ENCODE measurements around the gene PRPS1L1. TPM values are rescaled to one million over a fixed set of nuclear protein-coding genes. Genes with fewer than 3 reads are reported as not detected.
A peak's percentile ranks its signal among the peaks of the same experiment; 100 is the strongest.

Gene PRPS1L1
- total RNA-seq, 1 experiment from 2014 or later = not detected

DNA sequence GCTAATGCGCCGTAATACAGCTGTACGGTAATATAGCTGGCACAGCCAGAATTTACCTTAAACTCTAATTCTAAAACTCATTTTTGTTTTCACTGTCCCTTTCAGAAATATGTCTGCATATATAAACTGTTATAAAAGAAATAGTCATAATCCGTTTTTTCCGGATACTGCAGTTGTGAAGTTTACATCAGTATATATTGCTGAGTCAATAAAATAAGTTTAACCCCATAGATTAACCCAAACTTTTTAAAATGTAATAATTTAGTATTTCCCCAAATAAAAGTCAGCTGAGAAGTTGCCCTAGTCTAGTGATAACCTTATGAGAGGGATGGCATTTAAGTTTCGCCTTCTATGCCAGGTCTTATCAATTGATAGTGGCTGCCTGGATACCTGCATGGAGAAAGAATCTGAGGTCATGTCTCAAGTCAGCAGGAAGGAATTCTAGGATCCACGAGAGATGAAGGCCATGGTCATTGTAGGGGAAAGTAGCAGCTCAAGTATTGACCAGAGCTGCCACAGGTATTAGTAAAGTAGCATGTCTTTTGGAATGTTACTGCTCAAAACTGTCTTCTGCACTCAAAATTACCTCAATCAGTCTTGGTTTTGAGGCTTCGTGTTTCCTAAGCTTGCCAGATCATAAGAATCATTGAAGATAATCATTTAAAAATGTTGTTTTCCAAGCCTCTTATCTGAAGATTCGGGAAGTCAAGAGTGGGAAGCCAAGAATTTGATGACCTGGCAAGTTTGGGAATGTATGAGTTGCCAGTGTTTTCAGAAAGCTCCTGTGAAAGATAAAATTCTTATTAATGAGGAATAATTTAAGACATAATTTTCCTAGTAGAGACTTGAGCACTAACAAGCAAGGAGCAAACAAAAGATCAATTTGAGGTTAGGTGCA, 10.8 kb downstream of the PRPS1L1 start:
- Mint-ChIP-seq H3K4me3 (ENCODE audit: low read depth, unreplicated experiment) (no peak overlapping the region), H3K36me3 (ENCODE audit: insufficient read depth, unreplicated experiment) (peaks cover 13% of the 10 kb centered on the region), H3K27ac (ENCODE audit: unreplicated experiment) (peak overlapping the region; percentile 23), H3K9me3 (ENCODE audit: low read depth, unreplicated experiment) (peaks cover 13% of the 10 kb centered on the region), H3K4me1 (ENCODE audit: low read depth, unreplicated experiment) (peaks cover 65% of the 10 kb centered on the region), H3K27me3 (ENCODE audit: unreplicated experiment) (no peaks in the 10 kb centered on the region)
- intact Hi-C loops (cut with micrococcal nuclease; ENCODE audit: unreplicated experiment) = no loop called here
- no TSS peak for BruUV-seq (replicated peaks)
- DNase-seq = no peak
- CTCF ChIA-PET = interaction anchor here (0.6 kb wide), 1 partner anchor 1069 kb away, joined by 4 read pairs; no protein-coding TSS in a partner anchor
- TF ChIP-seq, protein P1, sequence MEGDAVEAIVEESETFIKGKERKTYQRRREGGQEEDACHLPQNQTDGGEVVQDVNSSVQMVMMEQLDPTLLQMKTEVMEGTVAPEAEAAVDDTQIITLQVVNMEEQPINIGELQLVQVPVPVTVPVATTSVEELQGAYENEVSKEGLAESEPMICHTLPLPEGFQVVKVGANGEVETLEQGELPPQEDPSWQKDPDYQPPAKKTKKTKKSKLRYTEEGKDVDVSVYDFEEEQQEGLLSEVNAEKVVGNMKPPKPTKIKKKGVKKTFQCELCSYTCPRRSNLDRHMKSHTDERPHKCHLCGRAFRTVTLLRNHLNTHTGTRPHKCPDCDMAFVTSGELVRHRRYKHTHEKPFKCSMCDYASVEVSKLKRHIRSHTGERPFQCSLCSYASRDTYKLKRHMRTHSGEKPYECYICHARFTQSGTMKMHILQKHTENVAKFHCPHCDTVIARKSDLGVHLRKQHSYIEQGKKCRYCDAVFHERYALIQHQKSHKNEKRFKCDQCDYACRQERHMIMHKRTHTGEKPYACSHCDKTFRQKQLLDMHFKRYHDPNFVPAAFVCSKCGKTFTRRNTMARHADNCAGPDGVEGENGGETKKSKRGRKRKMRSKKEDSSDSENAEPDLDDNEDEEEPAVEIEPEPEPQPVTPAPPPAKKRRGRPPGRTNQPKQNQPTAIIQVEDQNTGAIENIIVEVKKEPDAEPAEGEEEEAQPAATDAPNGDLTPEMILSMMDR (IDR thresholded peaks at IDR 0.05; ENCODE audit: unreplicated experiment) = no peak

DNA sequence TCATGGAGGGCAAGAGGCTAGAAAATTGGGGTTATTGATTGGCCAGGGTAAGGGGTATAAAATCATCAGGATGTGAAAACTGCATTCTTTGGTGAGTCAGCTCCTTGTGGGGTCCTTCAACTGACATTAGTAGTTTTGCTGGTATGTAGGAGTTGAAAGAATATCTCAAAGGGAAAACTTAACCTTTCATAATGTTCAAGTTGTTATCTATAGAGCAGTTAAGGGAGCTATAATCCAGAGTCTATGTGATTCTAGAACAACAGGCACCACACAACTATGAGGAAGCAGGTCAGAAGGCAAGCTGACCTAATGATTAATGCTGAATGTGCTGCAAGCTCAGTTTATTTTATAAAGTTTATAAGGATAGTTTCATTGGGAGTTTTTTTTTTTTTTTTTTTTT, 13.7 kb downstream of the PRPS1L1 start:
- H3K36me3 Mint-ChIP-seq (ENCODE audit: insufficient read depth, unreplicated experiment) = peaks cover 6% of the 10 kb centered on the region
- TF ChIP-seq, protein P1 (IDR thresholded peaks at IDR 0.05; ENCODE audit: unreplicated experiment) = no peak
- peaks cover 53% of the 10 kb centered on the region for H3K4me1 Mint-ChIP-seq (ENCODE audit: low read depth, unreplicated experiment)
- peak overlapping the region; percentile 72 for H3K27ac Mint-ChIP-seq (ENCODE audit: unreplicated experiment)
- intact Hi-C loops (cut with micrococcal nuclease; ENCODE audit: unreplicated experiment) = loop anchor here (5.0 kb wide), 1 partner anchor 73 kb away; no protein-coding TSS in a partner anchor
- peaks cover 19% of the 10 kb centered on the region for H3K9me3 Mint-ChIP-seq (ENCODE audit: low read depth, unreplicated experiment)
- peak overlapping the region; percentile 15 for H3K4me3 Mint-ChIP-seq (ENCODE audit: low read depth, unreplicated experiment)
- BruUV-seq (replicated peaks) = no TSS peak
- peak; percentile 59 for DNase-seq
- no peaks in the 10 kb centered on the region for H3K27me3 Mint-ChIP-seq (ENCODE audit: unreplicated experiment)
- CTCF ChIA-PET = interaction anchor here (0.6 to 3.0 kb wide), 15 partner anchors 9 to 495 kb away, joined by 3 to 16 read pairs (median 4); no protein-coding TSS in a partner anchor

DNA sequence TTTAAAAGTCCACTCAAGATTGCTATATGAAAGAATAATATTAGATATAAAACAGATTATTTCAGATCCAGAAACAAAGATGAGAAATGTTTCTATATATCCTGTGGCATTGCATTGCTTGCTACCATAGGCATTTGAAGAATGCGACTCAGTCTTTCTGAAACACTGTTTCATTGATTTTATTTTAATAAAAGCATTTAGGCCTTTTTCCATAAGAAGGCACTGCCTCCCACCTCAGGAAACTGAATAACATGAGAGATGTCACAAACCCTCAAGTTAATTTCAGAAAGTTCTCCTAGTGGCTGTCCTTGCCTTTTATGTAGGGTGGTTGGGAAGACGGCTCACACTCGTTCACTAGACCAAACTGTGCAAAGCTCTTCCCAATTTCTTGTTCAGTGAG, 23.3 kb downstream of the PRPS1L1 start:
- no peak overlapping the region for H3K27ac Mint-ChIP-seq (ENCODE audit: unreplicated experiment)
- CTCF ChIA-PET = interaction anchor here (0.6 to 2.1 kb wide), 4 partner anchors 10 to 455 kb away, joined by 3 to 11 read pairs (median 3); no protein-coding TSS in a partner anchor
- TF ChIP-seq, protein P1 (IDR thresholded peaks at IDR 0.05; ENCODE audit: unreplicated experiment) = no peak
- H3K4me1 Mint-ChIP-seq (ENCODE audit: low read depth, unreplicated experiment) = peaks cover 33% of the 10 kb centered on the region
- peaks cover 4% of the 10 kb centered on the region for H3K9me3 Mint-ChIP-seq (ENCODE audit: low read depth, unreplicated experiment)
- H3K27me3 Mint-ChIP-seq (ENCODE audit: unreplicated experiment) = no peaks in the 10 kb centered on the region
- H3K36me3 Mint-ChIP-seq (ENCODE audit: insufficient read depth, unreplicated experiment) = no peaks in the 10 kb centered on the region
- H3K4me3 Mint-ChIP-seq (ENCODE audit: low read depth, unreplicated experiment) = no peak overlapping the region
- no TSS peak for BruUV-seq (replicated peaks)
- DNase-seq = no peak
- intact Hi-C loops (cut with micrococcal nuclease; ENCODE audit: unreplicated experiment) = no loop called here

DNA sequence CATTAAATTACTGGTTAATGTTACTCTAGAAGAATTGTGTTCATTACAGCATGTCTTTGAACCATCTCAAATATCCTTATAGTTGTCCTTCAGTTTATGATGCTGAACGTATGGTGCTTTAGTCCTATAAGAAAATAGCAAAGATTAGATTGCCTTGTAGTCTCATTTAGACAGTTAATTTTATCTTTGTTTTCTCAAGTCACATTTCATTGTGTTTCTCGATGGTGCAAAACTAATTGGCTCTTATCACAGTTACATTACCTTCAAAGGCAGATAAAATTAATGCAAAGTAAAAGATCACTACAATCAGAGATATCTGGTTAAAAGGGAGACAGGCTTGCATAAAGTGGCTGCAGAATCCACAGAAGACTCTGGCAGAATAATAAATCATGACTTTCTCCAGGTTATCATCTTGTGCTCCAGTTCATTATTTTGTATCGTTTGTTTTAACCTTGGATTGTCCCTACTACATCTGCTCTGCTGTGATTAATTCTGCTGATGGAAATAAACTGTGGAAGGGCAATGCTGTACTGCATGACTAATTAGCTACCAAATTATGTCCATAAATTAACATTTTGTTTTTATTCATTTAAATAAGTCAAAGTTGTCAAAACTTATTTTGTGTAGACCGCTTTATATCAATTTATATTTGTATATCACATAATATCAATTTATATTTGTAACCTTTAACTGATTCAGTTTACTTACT, 24.2 kb downstream of the PRPS1L1 start:
- H3K27ac Mint-ChIP-seq (ENCODE audit: unreplicated experiment) = no peak overlapping the region
- intact Hi-C loops (cut with micrococcal nuclease; ENCODE audit: unreplicated experiment) = no loop called here
- TF ChIP-seq, protein P1 (IDR thresholded peaks at IDR 0.05; ENCODE audit: unreplicated experiment) = no peak
- CTCF ChIA-PET = interaction anchor here (1.0 to 2.1 kb wide), 3 partner anchors 11 to 61 kb away, joined by 3 to 11 read pairs (median 3); no protein-coding TSS in a partner anchor
- H3K36me3 Mint-ChIP-seq (ENCODE audit: insufficient read depth, unreplicated experiment) = no peaks in the 10 kb centered on the region
- H3K9me3 Mint-ChIP-seq (ENCODE audit: low read depth, unreplicated experiment) = peaks cover 4% of the 10 kb centered on the region
- DNase-seq = no peak
- H3K4me3 Mint-ChIP-seq (ENCODE audit: low read depth, unreplicated experiment) = no peak overlapping the region
- BruUV-seq (replicated peaks) = no TSS peak
- peaks cover 33% of the 10 kb centered on the region for H3K4me1 Mint-ChIP-seq (ENCODE audit: low read depth, unreplicated experiment)
- no peaks in the 10 kb centered on the region for H3K27me3 Mint-ChIP-seq (ENCODE audit: unreplicated experiment)

Data from Calu3 (cell line).